GDM1 (cell line): ENCODE measurements around the gene SCRN2.

Experiments used
- DNase-seq: peaks from one replicate; lab custom pipeline; 2025; lab: John Stamatoyannopoulos, UW

The SCRN2 gene

GRCh38 chr17:47846716-47847340 is 5.8 kb upstream of the SCRN2 start:
- no peak for DNase-seq

GRCh38 chr17:47845716-47846075 is 4.6 kb upstream of the SCRN2 start:
- no peak for DNase-seq

GRCh38 chr17:47844814-47845715 is 4.0 kb upstream of the SCRN2 start:
- DNase-seq: no peak

GRCh38 chr17:47844227-47844626 is 3.2 kb upstream of the SCRN2 start:
- DNase-seq: no peak

GRCh38 chr17:47843391-47843730 is 2.3 kb upstream of the SCRN2 start:
- no peak for DNase-seq

GRCh38 chr17:47841488-47842291 is 617 bp upstream of the SCRN2 start:
- no peak for DNase-seq

- no peak for DNase-seq
Measured at GRCh38 chr17:47840001-47840741, 902 bp downstream of the SCRN2 start.

GRCh38 chr17:47839071-47839470 is 2.0 kb downstream of the SCRN2 start:
- no peak for DNase-seq

- DNase-seq: no peak
Measured at GRCh38 chr17:47838636-47839035, 2.4 kb downstream of the SCRN2 start.

- no peak for DNase-seq
Measured at GRCh38 chr17:47837401-47838039, 3.6 kb downstream of the SCRN2 start.

- no peak for DNase-seq
Measured at GRCh38 chr17:47836601-47837000, 4.5 kb downstream of the SCRN2 start.

GRCh38 chr17:47834756-47835155 is 6.3 kb downstream of the SCRN2 start:
- DNase-seq: no peak

GRCh38 chr17:47831934-47832327 is 9.1 kb downstream of the SCRN2 start:
- DNase-seq: no peak

- DNase-seq: peak; percentile 85
Measured at GRCh38 chr17:47831003-47831933, 9.8 kb downstream of the SCRN2 start, which contains the start of the genes LRRC46 and MRPL10. TSS of gene LRRC46 (plus strand) at chr17:47831670. CDS start at chr17:47831990, 320 bp downstream. TSS of gene MRPL10 (minus strand) at chr17:47831541. CDS start at chr17:47831511, 30 bp downstream.

GRCh38 chr17:47830396-47831002 is 10.6 kb downstream of the SCRN2 start:
- DNase-seq: no peak

- DNase-seq: no peak
Measured at GRCh38 chr17:47829870-47830269, 11.2 kb downstream of the SCRN2 start.

GRCh38 chr17:47823519-47823918 is 17.6 kb downstream of the SCRN2 start:
- no peak for DNase-seq

- no peak for DNase-seq
Measured at GRCh38 chr17:47822785-47823184, 18.3 kb downstream of the SCRN2 start.

GRCh38 chr17:47821424-47822391 is 19.4 kb downstream of the SCRN2 start, which contains the start of gene OSBPL7:
TSS of gene OSBPL7 (minus strand) at chr17:47821794. CDS start at chr17:47820278, 1,516 bp downstream.
- DNase-seq: peak; percentile 80
